Lower lobe of right lung (tissue), 2 donors: ENCODE results near the gene PCDHA10. TPM values are rescaled to one million over a fixed set of nuclear protein-coding genes. Genes with fewer than 3 reads are reported as not detected.

Source experiments
- ATAC-seq, 2 donors: fragments of 200-7000 bp; cut with Tn5 transposase; one replicate each; pipeline ENCODE4 v1.9.1; 2020 to 2022; ENCODE audit warnings: mild to moderate bottlenecking in 2 of 2, moderate library complexity in 2 of 2
- DNase-seq: peaks from one replicate; pipeline ENCODE4 v3.0.0-alpha.2; 2020
- H3K27ac ChIP-seq: fragments of 200-600 bp; one replicate; pipeline ENCODE4 v1.8.0; 2022
- H3K27me3 ChIP-seq: fragments of 200-600 bp; one replicate; pipeline ENCODE4 v1.8.0; 2022; ENCODE audit warnings: low read depth
- H3K36me3 ChIP-seq: fragments of 200-600 bp; one replicate; pipeline ENCODE4 v1.8.0; 2022; ENCODE audit warnings: mild to moderate bottlenecking
- H3K4me1 ChIP-seq: fragments of 200-600 bp; one replicate; pipeline ENCODE4 v1.8.0; 2022
- H3K4me3 ChIP-seq: fragments of 200-600 bp; one replicate; pipeline ENCODE4 v1.8.0; 2022; ENCODE audit warnings: mild to moderate bottlenecking
- H3K9me3 ChIP-seq: fragments of 200-600 bp; one replicate; pipeline ENCODE4 v1.8.0; 2022
- CTCF ChIP-seq: fragments of 200-600 bp; IDR thresholded peaks from one replicate; pipeline ENCODE4 v1.8.0; 2022; ENCODE audit warnings: antibody characterized with exemption, mild to moderate bottlenecking
- intact Hi-C: fragments of 100-400 bp; cut with DNase I; formaldehyde crosslinking; loops from one replicate; pipeline ENCODE4 v1.11.0; 2022
- total RNA-seq: library from RNA; stranded (reverse); fragmentation: NEBNext Ultra II Directional; extraction: Animal tissue kit (Norgen Biotek cat#: 25700); gene quantifications from one replicate; pipeline ENCODE4 v1.2.1, GENCODE V29; 2021
- donor health status: DM: no; HTN: yes; CAD: no; lungs with severe emphysema.

The PCDHA10 gene
- total RNA-seq, 1 donor from 2014 or later, result 1.5 TPM

DNA sequence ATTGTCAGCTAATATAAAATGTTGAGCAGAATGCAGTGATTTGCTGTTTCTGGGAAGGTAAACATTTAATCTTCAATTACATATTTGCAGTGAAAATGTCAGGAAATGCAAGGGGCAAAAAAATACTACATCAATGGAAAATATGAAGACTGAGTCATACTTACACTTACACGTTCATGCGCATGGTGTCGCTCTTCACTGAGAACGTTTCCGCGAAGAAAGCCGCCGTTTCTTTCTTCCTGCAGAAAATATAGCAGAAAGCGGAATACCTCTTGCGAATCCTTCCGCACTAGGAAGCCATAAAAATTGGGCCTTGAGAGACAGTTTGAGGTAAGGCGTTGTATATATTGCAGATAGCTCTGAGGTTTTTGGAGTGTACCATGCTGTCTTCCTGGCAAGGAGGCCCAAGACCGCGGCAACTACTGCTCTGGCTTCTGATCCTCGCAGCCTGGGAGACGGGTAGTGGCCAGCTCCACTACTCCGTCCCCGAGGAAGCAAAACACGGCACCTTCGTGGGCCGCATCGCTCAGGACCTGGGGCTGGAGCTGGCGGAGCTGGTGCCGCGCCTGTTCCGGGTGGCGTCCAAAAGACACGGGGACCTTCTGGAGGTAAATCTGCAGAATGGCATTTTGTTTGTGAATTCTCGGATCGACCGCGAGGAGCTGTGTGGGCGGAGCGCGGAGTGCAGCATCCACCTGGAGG lies 26.3 kb downstream of the PCDHA10 start, which contains the start of gene PCDHA13:
PCDHA13 (plus strand) TSS at position 236 of the 702 bp plus-strand sequence; CDS start at position 381, 145 bp downstream.
- Histone ChIP-seq H3K4me3 (peak within 1 kb of the TSS; percentile 37), H3K36me3 (no peaks in the 10 kb centered on the region), H3K27me3 (peaks cover 5% of the 10 kb centered on the region), H3K27ac (no peak within 1 kb of the TSS), H3K9me3 (peaks cover 4% of the 10 kb centered on the region), H3K4me1 (no peaks in the 10 kb centered on the region)
- DNase-seq, result peak; percentile 41
- intact Hi-C loops, result loop anchor here (10.0 kb wide), 1 partner anchor 163 kb away; no protein-coding TSS in a partner anchor
- TF ChIP-seq CTCF, result peak; percentile 31
- ATAC-seq, result peak; percentile 45 to 89

- intact Hi-C loops, result loop anchor here (10.0 kb wide), 1 partner anchor 162 kb away; no protein-coding TSS in a partner anchor
These were observed 26.8 kb downstream of the PCDHA10 start for GRCh38 chr5:140882591-140882899.

DNA sequence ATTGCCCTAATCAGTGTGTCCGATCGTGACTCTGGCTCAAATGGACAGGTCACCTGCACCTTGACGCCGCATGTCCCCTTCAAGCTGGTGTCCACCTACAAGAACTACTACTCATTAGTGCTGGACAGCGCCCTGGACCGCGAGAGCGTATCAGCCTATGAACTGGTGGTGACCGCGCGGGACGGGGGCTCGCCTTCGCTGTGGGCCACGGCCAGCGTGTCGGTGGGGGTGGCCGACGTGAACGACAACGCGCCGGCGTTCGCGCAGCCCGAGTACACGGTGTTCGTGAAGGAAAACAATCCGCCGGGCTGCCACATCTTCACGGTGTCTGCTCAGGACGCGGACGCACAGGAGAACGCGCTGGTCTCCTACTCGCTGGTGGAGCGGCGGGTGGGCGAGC lies 27.7 kb downstream of the PCDHA10 start:
- intact Hi-C loops, result loop anchor here (10.0 kb wide), 1 partner anchor 161 kb away; no protein-coding TSS in a partner anchor
- H3K9me3 ChIP-seq, result no peaks in the 10 kb centered on the region
- H3K27ac ChIP-seq, result no peak overlapping the region
- no peaks in the 10 kb centered on the region for H3K36me3 ChIP-seq
- H3K4me3 ChIP-seq, result no peak overlapping the region
- DNase-seq (peak; percentile 41), ATAC-seq (no peak)
- no peak for TF ChIP-seq CTCF
- no peaks in the 10 kb centered on the region for H3K4me1 ChIP-seq
- peaks cover 5% of the 10 kb centered on the region for H3K27me3 ChIP-seq

More at GRCh38 chr5:140882591-140882899, 26.8 kb downstream of the PCDHA10 start:
- H3K4me3 ChIP-seq, result peak overlapping the region; percentile 37
- no peaks in the 10 kb centered on the region for H3K4me1 ChIP-seq
- H3K27ac ChIP-seq, result no peak overlapping the region
- peaks cover 5% of the 10 kb centered on the region for H3K27me3 ChIP-seq
- H3K9me3 ChIP-seq, result peaks cover under 1% of the 10 kb centered on the region
- TF ChIP-seq CTCF, result peak; percentile 14
- no peaks in the 10 kb centered on the region for H3K36me3 ChIP-seq
- ATAC-seq (peak in 1 of 2 donors; percentile 88), DNase-seq (no peak)

DNA sequence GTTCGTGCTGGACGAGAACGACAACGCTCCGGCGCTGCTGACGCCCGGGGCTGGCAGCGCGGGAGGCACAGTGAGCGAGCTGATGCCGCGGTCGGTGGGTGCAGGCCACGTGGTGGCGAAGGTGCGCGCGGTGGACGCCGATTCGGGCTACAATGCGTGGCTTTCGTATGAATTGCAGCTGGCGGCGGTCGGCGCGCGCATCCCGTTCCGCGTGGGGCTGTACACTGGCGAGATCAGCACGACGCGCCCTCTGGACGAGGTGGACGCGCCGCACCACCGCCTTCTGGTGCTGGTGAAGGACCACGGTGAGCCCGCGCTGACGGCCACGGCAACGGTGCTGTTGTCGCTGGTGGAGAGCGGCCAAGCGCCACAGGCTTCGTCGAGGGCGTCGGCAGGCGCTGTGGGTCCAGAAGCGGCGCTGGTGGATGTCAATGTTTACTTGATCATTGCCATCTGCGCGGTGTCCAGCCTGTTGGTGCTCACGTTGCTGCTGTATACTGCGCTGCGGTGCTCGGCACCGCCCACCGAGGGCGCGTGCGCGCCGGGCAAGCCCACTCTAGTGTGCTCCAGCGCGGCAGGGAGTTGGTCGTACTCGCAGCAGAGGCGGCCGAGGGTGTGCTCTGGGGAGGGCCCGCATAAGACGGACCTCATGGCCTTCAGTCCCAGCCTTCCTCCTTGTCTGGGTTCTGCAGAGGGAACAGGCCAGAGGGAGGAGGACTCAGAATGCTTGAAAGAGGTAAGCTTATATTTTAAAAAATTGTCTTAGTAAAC lies 28.4 kb downstream of the PCDHA10 start:
- intact Hi-C loops, result loop anchor here (10.0 kb wide), 1 partner anchor 161 kb away; no protein-coding TSS in a partner anchor
- H3K27ac ChIP-seq, result no peak overlapping the region
- peaks cover 5% of the 10 kb centered on the region for H3K27me3 ChIP-seq
- no peak for TF ChIP-seq CTCF
- no peaks in the 10 kb centered on the region for H3K9me3 ChIP-seq
- H3K4me1 ChIP-seq, result no peaks in the 10 kb centered on the region
- peak in 1 of 2 donors; percentile 27 for ATAC-seq
- peak; percentile 34 for DNase-seq
- no peak overlapping the region for H3K4me3 ChIP-seq
- no peaks in the 10 kb centered on the region for H3K36me3 ChIP-seq

DNA sequence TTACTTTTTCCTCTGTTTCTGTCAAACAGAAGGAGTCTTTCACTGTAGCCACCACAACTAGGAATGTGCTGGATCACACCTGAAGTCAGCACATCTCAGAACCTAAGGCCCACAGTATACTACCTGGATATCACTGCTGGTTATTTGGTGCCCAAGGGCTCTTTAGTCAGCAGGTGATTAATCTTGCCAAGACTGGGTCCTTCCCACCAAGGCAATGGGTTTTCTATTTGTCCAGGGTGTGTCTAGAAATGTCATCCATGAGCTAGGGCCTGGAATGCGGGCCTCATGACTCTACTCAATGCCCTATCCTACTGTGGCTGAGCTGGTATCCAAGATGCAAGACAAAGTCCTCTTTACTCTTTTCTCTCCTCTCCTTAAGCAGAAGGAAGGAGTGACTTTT lies 60.6 kb downstream of the PCDHA10 start:
- DNase-seq (no peak), ATAC-seq (no peak)
- H3K36me3 ChIP-seq, result no peaks in the 10 kb centered on the region
- H3K27ac ChIP-seq, result no peak overlapping the region
- no peak for TF ChIP-seq CTCF
- H3K4me3 ChIP-seq, result no peak overlapping the region
- intact Hi-C loops, result no loop called here
- peaks cover 3% of the 10 kb centered on the region for H3K9me3 ChIP-seq
- H3K4me1 ChIP-seq, result no peaks in the 10 kb centered on the region
- no peaks in the 10 kb centered on the region for H3K27me3 ChIP-seq

Other genes with a start within 250 kb of the PCDHA10 start
- gene CD14, start 222.7 kb upstream of the PCDHA10 start, total RNA-seq, result 165 TPM
- gene TMCO6, start 216.4 kb upstream of the PCDHA10 start, total RNA-seq, result 12.3 TPM
- gene NDUFA2, start 208.3 kb upstream of the PCDHA10 start, total RNA-seq, result 53.3 TPM
- 78.5 TPM for gene IK, start 208.1 kb upstream of the PCDHA10 start, total RNA-seq
- gene WDR55, start 191.0 kb upstream of the PCDHA10 start, total RNA-seq, result 22.4 TPM
- 1.2 TPM for gene DND1, start 182.3 kb upstream of the PCDHA10 start, total RNA-seq
- 44.5 TPM for gene HARS1, start 164.5 kb upstream of the PCDHA10 start, total RNA-seq
- 27.6 TPM for gene HARS2, start 164.4 kb upstream of the PCDHA10 start, total RNA-seq
- 42.9 TPM for gene ZMAT2, start 155.4 kb upstream of the PCDHA10 start, total RNA-seq
- gene PCDHA1, start 69.8 kb upstream of the PCDHA10 start, total RNA-seq, result not detected
- gene PCDHA2, start 61.0 kb upstream of the PCDHA10 start, total RNA-seq, result not detected
- gene PCDHA3, start 54.8 kb upstream of the PCDHA10 start, total RNA-seq, result 0.77 TPM
- gene PCDHA4, start 48.8 kb upstream of the PCDHA10 start, total RNA-seq, result 0.59 TPM
- gene PCDHA5, start 34.3 kb upstream of the PCDHA10 start, total RNA-seq, result 0.18 TPM
- 0.50 TPM for gene PCDHA6, start 27.9 kb upstream of the PCDHA10 start, total RNA-seq
- 0.15 TPM for gene PCDHA7, start 21.6 kb upstream of the PCDHA10 start, total RNA-seq
- 0.38 TPM for gene PCDHA8, start 14.7 kb upstream of the PCDHA10 start, total RNA-seq
- 0.32 TPM for gene PCDHA9, start 7.5 kb upstream of the PCDHA10 start, total RNA-seq
- 0.38 TPM for gene PCDHA11, start 13.1 kb downstream of the PCDHA10 start, total RNA-seq
- 6.6 TPM for gene PCDHA12, start 19.4 kb downstream of the PCDHA10 start, total RNA-seq
- 0.97 TPM for gene PCDHA13, start 26.2 kb downstream of the PCDHA10 start, total RNA-seq
- gene PCDHAC1, start 70.4 kb downstream of the PCDHA10 start, total RNA-seq, result 3.1 TPM
- gene PCDHAC2, start 110.6 kb downstream of the PCDHA10 start, total RNA-seq, result 5.8 TPM
- gene PCDHB1, start 195.5 kb downstream of the PCDHA10 start, total RNA-seq, result 0.15 TPM
- 5.6 TPM for gene PCDHB2, start 238.7 kb downstream of the PCDHA10 start, total RNA-seq
- 1.5 TPM for gene PCDHB3, start 244.6 kb downstream of the PCDHA10 start, total RNA-seq